Measurements from ENCODE around the gene ADAMTSL3. TPM values are rescaled to one million over a fixed set of nuclear protein-coding genes. Genes with fewer than 3 reads are reported as not detected.

ADAMTSL3 gene
- total RNA-seq, 1 donor from 2014 or later = 0.17 TPM

GRCh38 chr15:83850015-83850414 is 196.1 kb downstream of the ADAMTSL3 start:
- H3K4me3 Mint-ChIP-seq (ENCODE audit: unreplicated experiment) = no peak overlapping the region
- TF ChIP-seq CTCF (IDR thresholded peaks at IDR 0.05) = no peak
- no peaks in the 10 kb centered on the region for H3K9me3 Mint-ChIP-seq (ENCODE audit: low read depth)
- no peaks in the 10 kb centered on the region for H3K36me3 Mint-ChIP-seq (ENCODE audit: low read depth)
- DNase-seq (ENCODE audit: low spot score) = no peak
- no peak overlapping the region for H3K27ac Mint-ChIP-seq (ENCODE audit: unreplicated experiment)
- peaks cover 4% of the 10 kb centered on the region for H3K4me1 Mint-ChIP-seq (ENCODE audit: low read depth)
- no peaks in the 10 kb centered on the region for H3K27me3 Mint-ChIP-seq (ENCODE audit: low read depth)

GRCh38 chr15:83850501-83851245 is 196.8 kb downstream of the ADAMTSL3 start:
- peaks cover 4% of the 10 kb centered on the region for H3K4me1 Mint-ChIP-seq (ENCODE audit: low read depth)
- H3K27me3 Mint-ChIP-seq (ENCODE audit: low read depth) = no peaks in the 10 kb centered on the region
- no peak overlapping the region for H3K4me3 Mint-ChIP-seq (ENCODE audit: unreplicated experiment)
- H3K9me3 Mint-ChIP-seq (ENCODE audit: low read depth) = no peaks in the 10 kb centered on the region
- DNase-seq (ENCODE audit: low spot score) = no peak
- H3K36me3 Mint-ChIP-seq (ENCODE audit: low read depth) = no peaks in the 10 kb centered on the region
- TF ChIP-seq CTCF (IDR thresholded peaks at IDR 0.05) = no peak
- no peak overlapping the region for H3K27ac Mint-ChIP-seq (ENCODE audit: unreplicated experiment)

GRCh38 chr15:83853232-83853631 is 199.3 kb downstream of the ADAMTSL3 start:
- DNase-seq (ENCODE audit: low spot score) = no peak
- H3K9me3 Mint-ChIP-seq (ENCODE audit: low read depth) = no peaks in the 10 kb centered on the region
- no peak for TF ChIP-seq CTCF (IDR thresholded peaks at IDR 0.05)
- H3K27me3 Mint-ChIP-seq (ENCODE audit: low read depth) = no peaks in the 10 kb centered on the region
- no peak overlapping the region for H3K4me3 Mint-ChIP-seq (ENCODE audit: unreplicated experiment)
- no peaks in the 10 kb centered on the region for H3K36me3 Mint-ChIP-seq (ENCODE audit: low read depth)
- H3K4me1 Mint-ChIP-seq (ENCODE audit: low read depth) = peaks cover 3% of the 10 kb centered on the region
- H3K27ac Mint-ChIP-seq (ENCODE audit: unreplicated experiment) = no peak overlapping the region

GRCh38 chr15:83854321-83854720 is 200.4 kb downstream of the ADAMTSL3 start:
- no peaks in the 10 kb centered on the region for H3K36me3 Mint-ChIP-seq (ENCODE audit: low read depth)
- no peak for TF ChIP-seq CTCF (IDR thresholded peaks at IDR 0.05)
- no peaks in the 10 kb centered on the region for H3K27me3 Mint-ChIP-seq (ENCODE audit: low read depth)
- no peak overlapping the region for H3K27ac Mint-ChIP-seq (ENCODE audit: unreplicated experiment)
- DNase-seq (ENCODE audit: low spot score) = no peak
- no peaks in the 10 kb centered on the region for H3K4me1 Mint-ChIP-seq (ENCODE audit: low read depth)
- no peaks in the 10 kb centered on the region for H3K9me3 Mint-ChIP-seq (ENCODE audit: low read depth)
- H3K4me3 Mint-ChIP-seq (ENCODE audit: unreplicated experiment) = no peak overlapping the region

GRCh38 chr15:83854950-83855707 is 201.2 kb downstream of the ADAMTSL3 start:
- no peaks in the 10 kb centered on the region for H3K9me3 Mint-ChIP-seq (ENCODE audit: low read depth)
- no peaks in the 10 kb centered on the region for H3K36me3 Mint-ChIP-seq (ENCODE audit: low read depth)
- no peak overlapping the region for H3K27ac Mint-ChIP-seq (ENCODE audit: unreplicated experiment)
- H3K4me1 Mint-ChIP-seq (ENCODE audit: low read depth) = no peaks in the 10 kb centered on the region
- no peaks in the 10 kb centered on the region for H3K27me3 Mint-ChIP-seq (ENCODE audit: low read depth)
- no peak for TF ChIP-seq CTCF (IDR thresholded peaks at IDR 0.05)
- DNase-seq (ENCODE audit: low spot score) = no peak
- no peak overlapping the region for H3K4me3 Mint-ChIP-seq (ENCODE audit: unreplicated experiment)
